Loucy (cell line): ENCODE data around the gene TMEM250.
A peak's percentile ranks its signal among the peaks of the same experiment; 100 is the strongest.

Experiments
- H2AFZ ChIP-seq: fragments of 200-600 bp; sonication (generic); 2 replicates; pipeline ENCODE4 v1.6.0; 2016; ENCODE audit warnings: antibody characterized with exemption, mild to moderate bottlenecking, low read length, moderate library complexity
- H3F3A ChIP-seq: fragments of 200-600 bp; 2 replicates; pipeline ENCODE4 v1.6.0; 2016; ENCODE audit warnings: antibody characterized with exemption, low read depth, mild to moderate bottlenecking
- H3K27me3 ChIP-seq: fragments of 200-600 bp; sonication (generic); 2 replicates; pipeline ENCODE4 v1.6.1; 2014; ENCODE audit warnings: low read length, mild to moderate bottlenecking; ENCODE audit not compliant: insufficient read depth, poor library complexity, severe bottlenecking
- H3K36me3 ChIP-seq: fragments of 200-600 bp; sonication (generic); 2 replicates; pipeline ENCODE4 v1.6.1; 2016; ENCODE audit warnings: low read length; ENCODE audit not compliant: insufficient read depth
- H3K4me1 ChIP-seq: fragments of 200-600 bp; sonication (generic); 2 replicates; pipeline ENCODE4 v1.5.1; 2014; ENCODE audit warnings: low read length, mild to moderate bottlenecking; ENCODE audit not compliant: insufficient read depth, poor library complexity, severe bottlenecking
- H3K4me2 ChIP-seq: fragments of 200-600 bp; sonication (generic); 2 replicates; pipeline ENCODE4 v1.6.0; 2014; ENCODE audit warnings: antibody characterized with exemption, low read length, low read depth, mild to moderate bottlenecking; ENCODE audit not compliant: poor library complexity, severe bottlenecking
- H3K4me3 ChIP-seq: fragments of 200-600 bp; sonication (generic); 2 replicates; pipeline ENCODE4 v1.5.1; 2014; ENCODE audit warnings: low read length, mild to moderate bottlenecking, mixed read lengths; ENCODE audit not compliant: poor library complexity, severe bottlenecking
- H3K79me2 ChIP-seq: fragments of 200-600 bp; sonication (generic); 2 replicates; pipeline ENCODE4 v1.6.1; 2014; ENCODE audit warnings: low read length; ENCODE audit not compliant: insufficient read depth
- H3K9ac ChIP-seq: fragments of 200-600 bp; sonication (generic); 2 replicates; pipeline ENCODE4 v1.6.0; 2014; ENCODE audit warnings: mild to moderate bottlenecking, low read depth, low read length, moderate library complexity; ENCODE audit not compliant: poor library complexity, severe bottlenecking
- H3K9me2 ChIP-seq: fragments of 200-600 bp; sonication (generic); replicated peaks from 2 replicates; pipeline ENCODE4 v1.6.1; 2016; ENCODE audit warnings: low read depth, low read length, mixed read lengths
- H3K9me3 ChIP-seq: fragments of 200-600 bp; sonication (generic); 2 replicates; pipeline ENCODE4 v1.6.1; 2014; ENCODE audit warnings: mild to moderate bottlenecking, antibody characterized with exemption, low read length, low read depth; ENCODE audit not compliant: insufficient read depth
- H4K20me1 ChIP-seq: fragments of 200-600 bp; sonication (generic); 2 replicates; pipeline ENCODE4 v1.6.0; 2014; ENCODE audit warnings: antibody characterized with exemption, low read length, mild to moderate bottlenecking; ENCODE audit not compliant: insufficient read depth, poor library complexity, severe bottlenecking
- EZH2phosphoT487 ChIP-seq: fragments of 200-600 bp; IDR thresholded peaks from 2 replicates; pipeline ENCODE4 v1.6.1; 2018; ENCODE audit warnings: antibody characterized with exemption, mild to moderate bottlenecking, moderate library complexity, borderline replicate concordance
- TF ChIP-seq, protein P1 (sequence below): fragments of 200-600 bp; sonication (generic); conservative IDR thresholded peaks from 2 replicates; pipeline ENCODE4 v1.5.1; 2014; ENCODE audit warnings: mild to moderate bottlenecking, antibody characterized with exemption, low read length

TMEM250 gene

GRCh38 chr9:136109351-136110081 is 9.2 kb downstream of the TMEM250 start:
- Histone ChIP-seq H3K4me2 (peak overlapping the region; percentile 86), H3K4me1 (peaks cover 60% of the 10 kb centered on the region), H3K27me3 (no peaks in the 10 kb centered on the region), H3K4me3 (peak overlapping the region; percentile 72), H3K9me3 (no peaks in the 10 kb centered on the region), H2AFZ (peak overlapping the region; percentile 54; the same call in 1 of the 2 replicates), H3K9me2 (no peaks in the 10 kb centered on the region), H3K79me2 (peaks cover 26% of the 10 kb centered on the region; the same call in 1 of the 2 replicates), H4K20me1 (no peaks in the 10 kb centered on the region), H3K9ac (peak overlapping the region; percentile 93), H3F3A (peaks cover 7% of the 10 kb centered on the region; the same call in 1 of the 2 replicates), H3K36me3 (no peaks in the 10 kb centered on the region)
- TF ChIP-seq, protein P1, sequence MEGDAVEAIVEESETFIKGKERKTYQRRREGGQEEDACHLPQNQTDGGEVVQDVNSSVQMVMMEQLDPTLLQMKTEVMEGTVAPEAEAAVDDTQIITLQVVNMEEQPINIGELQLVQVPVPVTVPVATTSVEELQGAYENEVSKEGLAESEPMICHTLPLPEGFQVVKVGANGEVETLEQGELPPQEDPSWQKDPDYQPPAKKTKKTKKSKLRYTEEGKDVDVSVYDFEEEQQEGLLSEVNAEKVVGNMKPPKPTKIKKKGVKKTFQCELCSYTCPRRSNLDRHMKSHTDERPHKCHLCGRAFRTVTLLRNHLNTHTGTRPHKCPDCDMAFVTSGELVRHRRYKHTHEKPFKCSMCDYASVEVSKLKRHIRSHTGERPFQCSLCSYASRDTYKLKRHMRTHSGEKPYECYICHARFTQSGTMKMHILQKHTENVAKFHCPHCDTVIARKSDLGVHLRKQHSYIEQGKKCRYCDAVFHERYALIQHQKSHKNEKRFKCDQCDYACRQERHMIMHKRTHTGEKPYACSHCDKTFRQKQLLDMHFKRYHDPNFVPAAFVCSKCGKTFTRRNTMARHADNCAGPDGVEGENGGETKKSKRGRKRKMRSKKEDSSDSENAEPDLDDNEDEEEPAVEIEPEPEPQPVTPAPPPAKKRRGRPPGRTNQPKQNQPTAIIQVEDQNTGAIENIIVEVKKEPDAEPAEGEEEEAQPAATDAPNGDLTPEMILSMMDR = peak; percentile 21
- no peak for TF ChIP-seq EZH2phosphoT487

- Histone ChIP-seq H4K20me1 (no peaks in the 10 kb centered on the region), H3K4me2 (peak overlapping the region; percentile 86), H2AFZ (no peak overlapping the region), H3K9ac (peak overlapping the region; percentile 93), H3K79me2 (peaks cover 26% of the 10 kb centered on the region; the same call in 1 of the 2 replicates), H3K9me3 (no peaks in the 10 kb centered on the region), H3K4me1 (peaks cover 60% of the 10 kb centered on the region), H3K4me3 (peak overlapping the region; percentile 72), H3K27me3 (no peaks in the 10 kb centered on the region), H3F3A (peaks cover 7% of the 10 kb centered on the region; the same call in 1 of the 2 replicates), H3K9me2 (no peaks in the 10 kb centered on the region), H3K36me3 (no peaks in the 10 kb centered on the region)
- TF ChIP-seq, protein P1 = no peak
- no peak for TF ChIP-seq EZH2phosphoT487
Observed at GRCh38 chr9:136108648-136109266, 9.9 kb downstream of the TMEM250 start.

GRCh38 chr9:136107953-136108647 is 10.6 kb downstream of the TMEM250 start:
- Histone ChIP-seq H3K4me1 (peaks cover 60% of the 10 kb centered on the region), H4K20me1 (no peaks in the 10 kb centered on the region), H3K9me3 (no peaks in the 10 kb centered on the region), H3F3A (peaks cover 7% of the 10 kb centered on the region; the same call in 1 of the 2 replicates), H3K4me2 (peak overlapping the region; percentile 86), H3K4me3 (peak overlapping the region; percentile 72), H3K27me3 (no peaks in the 10 kb centered on the region), H3K9me2 (no peaks in the 10 kb centered on the region), H3K9ac (peak overlapping the region; percentile 93), H2AFZ (no peak overlapping the region), H3K36me3 (no peaks in the 10 kb centered on the region), H3K79me2 (peaks cover 26% of the 10 kb centered on the region; the same call in 1 of the 2 replicates)
- TF ChIP-seq, protein P1 = no peak
- no peak for TF ChIP-seq EZH2phosphoT487
